A673 (cell line): Measurements from ENCODE around the gene DPYD. TPM values are rescaled to one million over a fixed set of nuclear protein-coding genes. Genes with fewer than 3 reads are reported as not detected.
A peak's percentile ranks its signal among the peaks of the same experiment; 100 is the strongest.

Experiments
- BruUV-seq: library from RNA; stranded (reverse); fragments of 400-500 nt; replicated peaks from 2 replicates; lab custom pipeline; 2021; lab: Mats Ljungman, UMichigan
- CTCF ChIA-PET: fragments of 300-600 bp; sonication (Branson Sonifier 250); formaldehyde crosslinking; loops from one replicate; lab custom pipeline; 2022; ENCODE audit warnings: antibody characterized with exemption; lab: Charles Lee
- POLR2A ChIA-PET: fragments of 300-600 bp; sonication (Branson Sonifier 250); formaldehyde crosslinking; loops from one replicate; lab custom pipeline; 2022; ENCODE audit warnings: antibody characterized with exemption; ENCODE audit not compliant: low non-redundant PET; lab: Charles Lee
- DNase-seq: peaks from one replicate; pipeline ENCODE4 v3.0.0-alpha.2; 2015; ENCODE audit warnings: low spot score
- H3K27ac ChIP-seq: fragments of 200-600 bp; sonication (generic); 2 replicates; pipeline ENCODE4 v1.5.1; 2016; ENCODE audit warnings: mixed run types, low read depth, mild to moderate bottlenecking, mixed read lengths, antibody characterized with exemption, low read length; ENCODE audit not compliant: poor library complexity, severe bottlenecking
- H3K27me3 ChIP-seq: fragments of 200-600 bp; sonication (generic); replicated peaks from 2 replicates; pipeline ENCODE4 v1.6.1; 2017; ENCODE audit warnings: mixed run types, low read depth, mild to moderate bottlenecking, mixed read lengths, antibody characterized with exemption, low read length; ENCODE audit not compliant: insufficient read depth, poor library complexity
- H3K36me3 ChIP-seq: fragments of 200-600 bp; sonication (generic); 2 replicates; pipeline ENCODE4 v1.6.1; 2016; ENCODE audit warnings: mixed run types, mild to moderate bottlenecking, mixed read lengths, antibody characterized with exemption, low read length; ENCODE audit not compliant: insufficient read depth, poor library complexity, severe bottlenecking
- H3K4me1 ChIP-seq: fragments of 200-600 bp; sonication (generic); 2 replicates; pipeline ENCODE4 v1.6.1; 2017; ENCODE audit warnings: mixed run types, mild to moderate bottlenecking, mixed read lengths, antibody characterized with exemption, low read length; ENCODE audit not compliant: insufficient read depth, poor library complexity, severe bottlenecking
- H3K4me3 ChIP-seq: fragments of 200-600 bp; sonication (generic); 2 replicates; pipeline ENCODE4 v1.5.1; 2016; ENCODE audit warnings: low read depth, mixed run types, mild to moderate bottlenecking, mixed read lengths, low read length; ENCODE audit not compliant: poor library complexity, severe bottlenecking
- H3K9me3 ChIP-seq: fragments of 200-600 bp; sonication (generic); 2 replicates; pipeline ENCODE4 v1.6.1; 2016; ENCODE audit warnings: mixed run types, low read depth, mild to moderate bottlenecking, mixed read lengths, antibody characterized with exemption, low read length; ENCODE audit not compliant: poor library complexity, severe bottlenecking
- EZH2 ChIP-seq: fragments of 200-600 bp; sonication (generic); IDR thresholded peaks from 2 replicates; pipeline ENCODE4 v1.6.1; 2017; ENCODE audit warnings: borderline replicate concordance, low read depth, mild to moderate bottlenecking, mixed read lengths, antibody characterized with exemption, low read length; ENCODE audit not compliant: poor library complexity, severe bottlenecking
- intact Hi-C: fragments of 100-400 bp; cut with micrococcal nuclease; formaldehyde crosslinking; loops from one replicate; pipeline ENCODE4 v1.10.0; 2022; ENCODE audit not compliant: unreplicated experiment
- total RNA-seq: library from RNA; stranded (reverse); gene quantifications from 2 replicates; pipeline ENCODE4 v1.2.3, GENCODE V29; 2021
- TF ChIP-seq, protein P1 (sequence below): fragments of 300-800, 200-600 bp; sonication (generic); conservative IDR thresholded peaks from 2 replicates; pipeline ENCODE4 v1.5.1; 2017; ENCODE audit warnings: low read depth, mild to moderate bottlenecking, antibody characterized with exemption, low read length, moderate library complexity, mixed read lengths

DPYD gene
- total RNA-seq, 1 experiment from 2014 or later: 13.4 TPM

DNA sequence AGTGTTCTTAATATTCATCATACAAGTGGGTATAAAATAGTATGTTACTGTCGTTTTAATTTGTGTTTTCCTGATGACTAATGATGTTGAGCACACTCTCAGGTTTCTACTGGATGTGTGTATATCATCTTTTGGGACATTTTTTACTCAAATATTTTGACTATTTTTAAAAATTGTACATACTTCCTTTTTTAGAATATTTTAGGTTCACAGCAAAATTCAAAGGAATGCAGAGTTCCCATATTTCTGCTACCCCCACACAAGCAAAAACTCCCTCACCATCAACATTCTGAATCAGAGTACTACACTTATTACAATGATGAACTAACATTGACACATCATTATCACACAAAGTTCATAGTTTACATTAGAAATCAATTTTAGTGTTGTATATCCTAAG, 114.5 kb downstream of the DPYD start:
- no peaks in the 10 kb centered on the region for H3K9me3 ChIP-seq
- BruUV-seq: no TSS peak
- H3K27me3 ChIP-seq: peaks cover 43% of the 10 kb centered on the region
- no peak for DNase-seq
- H3K4me3 ChIP-seq: no peak overlapping the region
- ChIA-PET CTCF (no interaction called here), POLR2A (no interaction called here)
- peaks cover 4% of the 10 kb centered on the region for H3K4me1 ChIP-seq
- TF ChIP-seq EZH2: no peak
- TF ChIP-seq, protein P1, sequence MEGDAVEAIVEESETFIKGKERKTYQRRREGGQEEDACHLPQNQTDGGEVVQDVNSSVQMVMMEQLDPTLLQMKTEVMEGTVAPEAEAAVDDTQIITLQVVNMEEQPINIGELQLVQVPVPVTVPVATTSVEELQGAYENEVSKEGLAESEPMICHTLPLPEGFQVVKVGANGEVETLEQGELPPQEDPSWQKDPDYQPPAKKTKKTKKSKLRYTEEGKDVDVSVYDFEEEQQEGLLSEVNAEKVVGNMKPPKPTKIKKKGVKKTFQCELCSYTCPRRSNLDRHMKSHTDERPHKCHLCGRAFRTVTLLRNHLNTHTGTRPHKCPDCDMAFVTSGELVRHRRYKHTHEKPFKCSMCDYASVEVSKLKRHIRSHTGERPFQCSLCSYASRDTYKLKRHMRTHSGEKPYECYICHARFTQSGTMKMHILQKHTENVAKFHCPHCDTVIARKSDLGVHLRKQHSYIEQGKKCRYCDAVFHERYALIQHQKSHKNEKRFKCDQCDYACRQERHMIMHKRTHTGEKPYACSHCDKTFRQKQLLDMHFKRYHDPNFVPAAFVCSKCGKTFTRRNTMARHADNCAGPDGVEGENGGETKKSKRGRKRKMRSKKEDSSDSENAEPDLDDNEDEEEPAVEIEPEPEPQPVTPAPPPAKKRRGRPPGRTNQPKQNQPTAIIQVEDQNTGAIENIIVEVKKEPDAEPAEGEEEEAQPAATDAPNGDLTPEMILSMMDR: no peak
- intact Hi-C loops: no loop called here
- no peaks in the 10 kb centered on the region for H3K36me3 ChIP-seq
- H3K27ac ChIP-seq: no peak overlapping the region

DNA sequence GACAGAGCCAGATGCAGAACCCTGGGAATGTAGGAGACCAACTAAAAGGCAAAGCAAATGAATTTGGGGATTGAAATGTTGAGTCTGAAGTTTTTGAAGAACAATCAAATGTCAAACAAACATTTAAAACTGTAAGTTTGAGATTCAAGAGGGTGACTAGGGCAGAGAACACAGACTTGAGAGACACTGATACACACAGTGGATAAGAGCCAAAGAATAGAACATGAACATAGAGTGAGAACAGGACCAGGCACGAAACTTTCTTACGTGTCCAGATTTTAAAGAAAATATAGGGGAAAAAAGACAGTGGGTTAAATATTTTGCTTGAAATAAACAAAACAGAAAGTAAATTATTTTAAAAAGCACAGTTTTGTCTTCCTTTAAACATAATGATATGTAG, 115.7 kb downstream of the DPYD start:
- Histone ChIP-seq H3K27me3 (peaks cover 56% of the 10 kb centered on the region), H3K36me3 (no peaks in the 10 kb centered on the region), H3K4me3 (no peak overlapping the region), H3K4me1 (peaks cover 4% of the 10 kb centered on the region), H3K9me3 (no peaks in the 10 kb centered on the region), H3K27ac (no peak overlapping the region)
- intact Hi-C loops: no loop called here
- BruUV-seq: no TSS peak
- ChIA-PET POLR2A (no interaction called here), CTCF (no interaction called here)
- DNase-seq: no peak
- no peak for TF ChIP-seq EZH2
- TF ChIP-seq, protein P1: no peak

DNA sequence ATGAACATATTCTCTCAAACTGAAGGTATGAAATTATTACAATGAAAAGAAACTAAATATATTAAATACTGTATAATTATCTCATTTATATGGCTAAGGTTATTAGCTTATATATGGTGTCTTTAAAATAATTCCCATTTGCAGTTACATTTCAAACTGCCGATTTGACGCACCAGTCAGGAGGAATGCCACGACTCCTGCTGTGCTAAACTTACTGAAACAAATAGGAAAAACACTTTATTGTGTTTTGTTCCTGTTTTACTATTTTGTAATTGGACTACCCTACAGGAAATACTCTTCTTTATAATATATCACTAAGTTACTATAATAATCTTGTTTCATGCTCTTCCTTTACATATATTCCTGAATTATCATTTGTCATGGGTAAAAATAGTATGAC, 117.8 kb downstream of the DPYD start:
- H3K27me3 ChIP-seq: peaks cover 59% of the 10 kb centered on the region
- H3K27ac ChIP-seq: no peak overlapping the region
- CTCF ChIA-PET: no interaction called here
- TF ChIP-seq, protein P1: no peak
- no peak for TF ChIP-seq EZH2
- H3K4me3 ChIP-seq: no peak overlapping the region
- H3K9me3 ChIP-seq: no peaks in the 10 kb centered on the region
- POLR2A ChIA-PET: no interaction called here
- DNase-seq: peak; percentile 54
- no TSS peak for BruUV-seq
- intact Hi-C loops: no loop called here
- no peaks in the 10 kb centered on the region for H3K36me3 ChIP-seq
- peaks cover 4% of the 10 kb centered on the region for H3K4me1 ChIP-seq
